GM21825 (cell line): ENCODE data around the gene BMPR1B.

Experiments used
- ATAC-seq: cut with Tn5 transposase; IDR thresholded peaks from one replicate; pipeline ENCODE4 v1.9.1; 2021; ENCODE audit warnings: mild to moderate bottlenecking, moderate library complexity; ENCODE audit not compliant: unreplicated experiment

Gene BMPR1B

DNA sequence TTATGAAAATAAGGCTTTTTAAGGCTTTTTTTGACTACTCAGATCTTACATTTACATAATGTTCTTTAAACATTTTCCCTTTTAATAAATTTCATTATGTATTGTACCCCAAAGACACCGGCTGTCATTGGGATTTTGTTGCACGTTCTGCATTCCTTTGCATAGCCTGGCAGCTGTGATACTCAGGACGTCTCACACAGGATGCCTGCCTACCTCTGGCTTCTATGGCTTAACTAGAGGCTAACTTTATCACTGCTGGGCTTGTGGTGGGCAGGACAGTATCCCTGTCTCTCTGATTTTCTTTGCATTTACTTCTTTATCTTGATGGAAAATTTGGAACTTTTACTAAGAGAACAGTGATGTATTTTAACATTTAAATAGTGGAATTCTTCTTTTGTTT is 147.8 kb downstream of the BMPR1B start:
- no peak for ATAC-seq

DNA sequence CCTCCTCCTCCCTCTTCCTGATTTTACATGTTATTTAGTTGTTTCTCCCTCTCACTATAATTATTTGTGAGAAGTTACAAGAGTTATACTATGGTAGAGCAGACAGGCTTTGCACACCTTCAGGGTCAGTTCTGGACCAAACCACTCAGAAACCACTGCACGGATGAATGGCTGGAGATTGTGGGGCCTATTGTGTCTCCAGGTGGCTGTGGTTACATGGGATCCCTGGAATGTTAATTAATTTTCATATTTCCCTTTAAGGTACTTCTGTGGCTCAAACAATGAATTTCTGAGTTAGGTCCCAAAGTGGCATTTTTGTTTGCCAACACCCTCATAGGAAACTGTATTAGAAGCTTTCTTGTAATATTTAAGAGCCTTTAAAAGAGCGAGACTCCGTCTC is 151.9 kb downstream of the BMPR1B start:
- no peak for ATAC-seq

DNA sequence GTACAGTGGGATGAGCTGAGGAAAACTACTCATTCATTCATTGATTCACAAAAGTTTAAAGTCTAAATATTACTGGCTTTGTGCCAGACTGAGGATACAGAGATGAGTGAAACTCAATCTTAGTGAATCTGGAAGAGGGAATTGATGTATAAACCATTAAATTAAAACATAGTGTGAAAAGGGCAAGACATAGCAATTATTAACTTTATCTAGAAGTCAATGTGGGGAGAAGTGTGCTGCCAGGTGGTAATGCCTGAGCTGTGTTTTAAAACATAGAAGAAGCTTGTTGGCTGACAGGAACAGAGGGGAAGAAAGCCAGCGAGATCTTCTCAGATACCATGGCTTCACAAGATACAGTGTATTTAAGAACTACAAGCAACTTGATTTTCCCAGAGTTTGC is 153.4 kb downstream of the BMPR1B start:
- no peak for ATAC-seq

DNA sequence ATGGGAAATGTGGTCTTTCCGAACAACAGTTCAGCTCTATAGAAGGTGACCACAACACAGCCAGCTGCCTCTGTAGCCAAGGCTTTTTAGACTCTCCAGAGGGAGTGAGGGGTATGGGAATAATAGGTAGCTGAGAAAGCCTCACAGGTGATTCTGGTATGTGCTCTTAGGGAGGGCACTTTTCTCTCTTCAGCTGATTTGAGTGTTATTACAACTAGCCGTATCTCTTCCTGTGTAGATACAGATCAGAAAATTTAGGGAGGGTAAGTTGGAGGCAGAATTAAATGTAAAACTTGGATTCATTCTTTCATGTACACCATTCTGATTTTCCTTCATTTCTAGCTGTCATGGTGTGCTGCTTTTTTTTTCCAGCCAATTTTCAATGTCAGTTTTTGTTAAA is 154.9 kb downstream of the BMPR1B start:
- no peak for ATAC-seq

DNA sequence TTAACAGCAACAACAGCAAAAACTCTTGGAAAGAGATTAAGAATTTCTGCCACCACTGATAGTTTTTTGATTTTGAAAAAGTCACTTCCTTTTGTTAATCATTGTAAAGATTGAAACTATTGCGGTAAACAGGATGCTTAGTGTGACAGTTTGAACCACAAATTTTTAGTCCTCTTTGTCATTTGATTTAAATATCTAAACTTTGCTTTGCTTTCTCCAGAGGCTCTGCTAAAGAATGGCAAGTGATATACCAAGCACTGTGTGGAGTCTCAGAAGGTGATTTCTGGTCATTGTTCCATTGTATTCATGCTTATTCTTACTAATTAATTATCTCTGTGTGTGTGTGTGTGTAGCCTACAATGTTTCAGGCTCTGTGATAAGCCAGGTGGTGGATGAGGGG is 155.6 kb downstream of the BMPR1B start:
- ATAC-seq: peak; percentile 87

DNA sequence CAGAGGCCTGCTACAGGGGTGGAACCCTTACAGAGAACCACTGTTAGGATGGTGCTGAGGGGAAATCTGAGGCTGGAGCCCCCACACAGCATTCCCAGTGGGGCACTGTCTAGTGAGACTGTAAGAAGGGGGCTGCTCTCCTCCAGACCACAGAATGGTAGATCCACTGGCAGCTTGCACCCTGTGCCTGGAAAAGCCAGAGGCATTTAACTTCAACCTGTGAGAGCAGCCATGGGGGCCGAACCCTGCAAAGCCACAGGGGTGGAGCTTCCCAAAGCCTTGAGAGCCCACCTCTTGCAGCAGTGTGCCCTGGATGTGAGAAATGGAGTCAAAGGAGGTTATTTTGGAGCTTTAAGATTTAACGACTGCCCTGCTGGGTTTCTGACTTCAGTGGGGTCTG is 159.4 kb downstream of the BMPR1B start:
- ATAC-seq: no peak

DNA sequence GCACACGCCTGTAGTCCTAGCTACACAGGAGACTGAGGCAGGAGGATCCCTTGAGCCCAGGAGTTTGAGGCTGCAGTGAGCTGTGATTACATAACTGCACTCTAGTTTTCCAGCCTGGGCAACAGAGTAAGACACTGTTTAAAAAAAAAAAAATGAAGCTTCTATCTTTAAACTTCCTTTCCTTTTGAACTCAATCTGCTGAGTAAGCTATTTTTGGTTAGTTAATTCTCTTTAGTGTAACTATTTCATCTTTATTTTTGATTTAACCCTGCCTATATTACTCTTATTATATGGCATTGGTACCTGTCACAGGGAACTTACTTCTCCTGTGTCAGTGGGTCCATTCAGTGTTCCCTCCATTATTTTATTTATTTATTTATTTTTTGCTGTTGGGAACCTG is 160.8 kb downstream of the BMPR1B start:
- ATAC-seq: no peak

DNA sequence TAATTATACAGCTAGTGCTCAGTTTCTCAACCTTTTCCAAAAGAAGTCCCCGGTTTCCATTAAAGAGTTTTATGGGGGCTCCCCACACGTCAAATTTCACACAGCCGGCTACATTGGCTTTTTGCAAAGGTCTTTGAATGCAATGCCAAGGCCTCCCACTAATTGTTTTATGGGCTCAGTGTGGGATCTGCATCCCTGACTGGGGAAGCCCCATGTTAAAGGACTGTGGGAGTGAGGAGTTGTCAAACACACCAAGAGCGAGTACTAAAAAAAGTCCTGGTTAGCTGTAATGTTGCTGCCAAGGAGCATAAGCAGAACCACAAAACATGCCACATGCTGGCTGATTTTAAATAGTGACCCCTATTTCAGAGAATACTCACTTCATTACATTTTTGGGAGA is 162.6 kb downstream of the BMPR1B start:
- ATAC-seq: no peak

DNA sequence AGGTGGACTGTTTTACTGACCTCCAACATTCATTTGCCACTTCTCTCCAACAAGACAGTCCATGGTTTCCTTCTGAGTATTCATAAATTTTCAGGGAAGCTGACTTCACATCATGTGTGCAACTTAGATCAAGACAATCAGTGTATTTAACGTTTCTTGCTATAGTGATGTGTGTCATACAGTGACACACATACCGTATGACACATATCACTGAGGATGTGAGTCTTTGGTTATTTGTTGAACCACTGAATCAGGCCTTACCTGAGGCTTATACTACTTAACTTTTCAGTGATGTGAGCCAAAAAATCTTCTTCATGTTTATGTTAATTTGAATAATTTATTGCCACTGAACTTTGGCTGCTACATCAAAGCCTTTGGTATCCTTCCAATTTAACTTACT is 166.8 kb downstream of the BMPR1B start:
- ATAC-seq: no peak

DNA sequence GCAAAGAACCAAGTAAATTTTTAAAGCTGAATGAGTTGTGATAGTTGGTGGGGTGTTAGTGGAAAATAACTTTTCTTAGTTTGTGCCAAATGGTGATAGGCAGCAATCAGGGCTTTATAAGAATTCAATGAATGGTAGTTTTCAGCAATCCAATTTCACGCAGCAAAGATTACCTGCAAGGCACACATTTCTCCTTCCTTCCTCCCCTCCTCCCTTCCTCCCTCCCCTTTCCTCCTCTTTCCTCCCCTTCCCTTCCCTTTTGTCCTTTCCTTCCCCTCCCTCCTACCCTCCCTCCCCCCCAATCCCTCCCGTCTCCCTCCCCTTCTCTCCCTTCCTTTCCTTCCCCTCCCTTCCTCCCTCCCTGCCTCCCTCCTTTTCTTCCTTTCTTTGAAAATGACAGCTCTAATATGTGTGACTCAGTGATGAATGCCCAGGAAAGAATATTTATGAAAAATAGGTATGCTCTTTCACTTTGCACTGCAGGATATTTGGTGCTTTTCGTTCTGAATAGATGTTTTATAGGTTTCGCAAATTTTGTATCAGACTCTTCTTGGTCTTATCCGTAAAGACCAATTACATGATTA is 168.1 kb downstream of the BMPR1B start:
- ATAC-seq: no peak

DNA sequence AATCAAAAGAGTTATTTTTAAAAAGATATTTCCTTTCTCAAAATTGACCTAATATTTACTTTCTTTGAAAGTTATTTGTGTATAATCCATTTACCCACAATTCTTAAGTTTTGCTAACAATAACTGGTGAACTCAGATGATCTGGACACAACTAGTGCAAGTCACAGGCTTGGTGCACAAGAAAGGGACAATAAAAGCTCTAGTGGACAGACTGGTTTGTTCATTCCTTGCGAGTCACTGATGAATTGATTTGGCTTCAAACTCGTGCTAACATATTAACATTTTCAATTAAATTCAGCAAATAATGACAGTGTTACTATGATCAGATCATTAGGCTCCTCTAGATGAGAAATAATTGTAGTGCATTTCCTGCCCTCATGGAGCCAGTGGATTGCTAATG is 169.2 kb downstream of the BMPR1B start:
- ATAC-seq: no peak

DNA sequence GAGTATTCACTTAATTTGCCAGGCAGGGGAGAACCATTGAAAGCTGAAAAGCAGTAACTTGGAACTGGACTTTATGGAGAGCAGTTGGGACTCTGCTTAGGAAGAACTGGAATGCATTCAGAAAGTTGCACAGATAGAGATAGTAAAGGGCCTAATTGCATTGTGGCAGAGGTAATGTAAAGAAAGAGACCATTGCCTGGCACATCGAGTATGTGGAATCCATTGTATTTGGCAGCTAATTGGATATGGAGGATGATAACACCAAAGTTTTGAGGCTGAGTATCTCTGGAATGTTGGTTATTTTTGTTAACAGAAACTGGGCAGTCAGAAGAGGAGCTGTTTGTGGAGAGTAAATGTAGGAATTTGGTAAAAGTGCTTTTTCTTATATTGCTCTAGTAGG is 169.9 kb downstream of the BMPR1B start:
- no peak for ATAC-seq

DNA sequence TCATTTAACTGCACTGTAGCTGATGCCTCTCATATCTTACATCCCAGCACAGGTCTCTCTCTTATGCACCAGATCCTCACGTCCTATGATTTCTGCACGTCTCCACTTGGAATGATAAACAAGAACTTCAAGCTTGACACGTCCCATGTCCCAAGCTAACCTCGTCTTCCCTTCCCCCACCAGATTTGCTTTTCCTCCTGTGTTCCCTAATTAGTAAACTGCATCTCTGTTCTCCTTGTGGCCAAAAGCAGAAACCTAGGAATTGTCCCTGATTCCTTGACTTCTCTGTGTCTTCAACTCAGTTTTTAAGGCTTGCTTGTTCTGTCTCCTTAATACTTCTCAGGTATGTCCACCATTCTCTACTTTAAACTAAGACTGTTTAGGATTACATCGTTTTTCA is 171.9 kb downstream of the BMPR1B start:
- no peak for ATAC-seq

DNA sequence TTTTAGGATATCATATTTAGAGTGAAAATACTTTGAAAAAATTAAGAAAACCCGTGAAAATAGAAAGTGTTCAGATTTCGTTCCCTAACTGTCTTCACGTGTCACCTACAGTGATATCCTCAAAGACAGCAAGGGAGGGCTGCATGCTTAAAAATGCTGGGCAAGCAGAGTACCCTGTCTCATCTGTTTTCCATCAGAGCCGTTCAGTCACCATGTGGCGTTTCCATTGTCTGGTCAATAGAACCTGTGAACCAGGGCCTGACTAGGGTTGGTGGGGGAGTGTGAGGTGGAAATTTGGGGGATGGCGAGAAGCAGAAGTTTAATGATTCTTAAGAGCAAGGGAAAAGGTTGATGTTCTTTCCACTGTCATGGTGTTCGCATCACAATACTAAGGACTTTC is 173.9 kb downstream of the BMPR1B start:
- no peak for ATAC-seq

DNA sequence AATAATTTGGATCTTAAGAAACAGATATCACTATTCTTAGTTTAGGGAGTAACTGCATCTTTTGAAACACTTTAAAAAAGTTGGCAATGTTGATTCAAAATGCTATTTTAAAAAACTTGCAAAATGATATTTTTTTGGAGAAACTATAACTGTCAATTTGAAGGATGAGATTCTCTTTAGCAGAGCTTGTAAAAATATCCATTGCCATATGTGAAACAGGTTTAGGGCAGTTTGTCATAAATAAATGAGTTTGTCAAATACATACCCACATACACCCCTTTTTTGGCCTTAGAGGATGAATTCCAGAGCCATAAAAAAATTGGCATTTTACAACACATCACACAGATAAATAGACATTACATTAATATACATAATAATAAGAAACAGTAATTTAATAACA is 174.6 kb downstream of the BMPR1B start:
- no peak for ATAC-seq

DNA sequence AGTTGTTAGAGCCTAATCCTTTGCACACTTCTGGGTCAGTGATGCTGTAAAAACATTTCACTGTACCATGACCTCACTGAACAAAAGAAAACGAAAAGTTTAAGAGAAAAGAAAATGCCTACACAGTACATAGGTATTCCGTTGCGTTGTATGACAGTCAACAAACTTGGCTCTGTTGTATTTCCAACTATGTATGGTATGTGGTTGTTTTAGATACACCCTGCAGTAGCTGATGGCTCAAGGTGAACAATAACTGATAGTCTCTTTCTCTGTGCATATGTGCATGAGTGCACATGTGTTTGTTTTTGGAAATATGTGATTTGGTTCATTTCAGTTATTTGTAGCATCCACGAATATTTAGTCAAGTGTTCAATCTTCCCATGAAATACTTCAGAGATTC is 176.0 kb downstream of the BMPR1B start:
- no peak for ATAC-seq

DNA sequence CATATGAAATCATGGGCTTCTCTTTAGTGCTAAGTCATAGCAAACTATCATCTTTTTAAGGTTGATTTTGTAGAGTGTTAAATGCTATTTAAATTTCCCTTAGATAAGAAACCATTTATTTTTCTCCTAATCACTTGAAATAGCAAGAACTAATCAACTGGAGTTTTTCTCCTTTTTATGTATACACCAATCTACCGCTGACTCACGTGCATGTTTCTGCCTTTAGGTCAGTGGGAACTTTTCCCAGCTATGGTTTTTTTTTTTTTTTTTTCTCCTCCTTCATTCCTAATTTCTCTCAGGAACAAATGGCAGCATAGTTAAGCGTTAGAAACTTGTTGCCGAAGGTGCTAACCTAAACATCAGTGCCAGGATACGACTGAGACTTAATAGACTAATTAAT is 176.4 kb downstream of the BMPR1B start:
- no peak for ATAC-seq

DNA sequence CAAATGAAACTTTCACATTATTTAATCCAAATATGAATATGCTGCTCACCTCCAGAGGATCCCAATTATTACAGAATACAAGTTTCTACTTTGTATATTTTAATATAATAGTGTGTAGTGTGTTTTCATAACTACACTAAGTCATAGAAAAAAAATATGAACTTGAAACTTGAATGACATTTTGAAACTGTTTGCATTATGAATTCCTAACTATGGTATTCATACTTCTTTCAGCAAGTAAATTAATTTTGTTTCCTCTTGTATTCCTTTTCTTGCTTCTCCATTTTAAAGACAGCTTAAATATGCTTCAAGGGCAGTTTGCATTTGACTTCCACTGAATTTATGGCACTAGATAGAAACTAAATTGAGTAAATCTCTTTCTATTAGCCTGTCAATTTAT is 177.1 kb downstream of the BMPR1B start:
- ATAC-seq: no peak

DNA sequence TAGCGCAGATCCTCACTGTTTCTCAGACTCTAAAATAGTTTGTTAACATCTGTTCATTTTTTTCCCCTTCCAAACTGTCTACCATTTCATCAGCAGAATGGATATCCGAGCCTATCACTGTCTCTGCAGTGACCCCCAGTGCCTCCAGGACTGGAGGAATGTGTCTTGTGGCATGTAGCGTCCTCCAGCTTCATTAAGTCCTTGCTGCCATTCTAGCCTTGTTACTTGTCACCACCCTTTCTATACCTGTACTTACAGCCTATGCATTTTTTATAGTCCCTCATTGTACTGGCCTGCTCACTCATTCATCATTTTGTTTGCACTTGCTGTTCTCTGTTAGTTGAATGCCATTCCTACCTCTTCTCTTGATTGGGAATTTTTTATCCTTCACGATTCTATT is 179.1 kb downstream of the BMPR1B start:
- no peak for ATAC-seq

DNA sequence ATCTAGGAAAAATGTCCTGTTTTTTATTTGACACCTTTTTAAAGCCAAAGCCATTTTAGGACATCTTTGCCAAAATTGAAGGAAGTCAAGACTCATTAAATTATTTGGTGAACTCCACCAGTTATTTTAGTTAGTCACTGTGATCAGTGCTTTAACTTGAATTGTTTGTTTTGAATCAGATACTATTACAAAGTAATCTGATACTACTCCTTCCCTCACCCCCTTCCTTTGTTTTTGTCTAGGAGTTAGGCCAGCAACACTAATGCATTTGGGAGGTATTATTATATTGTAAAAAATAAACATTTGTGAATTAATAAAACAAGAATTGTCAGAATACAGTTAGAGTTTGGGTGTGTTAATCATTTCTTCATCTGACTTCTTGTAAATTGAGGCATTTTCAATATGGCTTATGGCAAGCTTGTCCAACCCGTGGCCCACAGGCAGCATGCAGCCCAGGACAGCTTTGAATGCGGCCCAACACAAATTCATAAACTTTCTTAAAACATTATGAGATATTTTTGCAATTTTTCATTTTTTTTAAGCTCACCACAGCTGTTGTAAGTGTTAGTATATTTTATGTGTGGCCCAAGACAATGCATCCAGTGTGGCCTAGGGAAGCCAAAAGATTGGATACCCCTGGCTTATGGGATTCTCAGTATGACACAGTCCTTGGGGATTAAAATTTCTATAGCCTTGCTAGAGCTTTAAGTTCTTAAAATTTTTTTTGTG is 182.2 kb downstream of the BMPR1B start:
- ATAC-seq: no peak

DNA sequence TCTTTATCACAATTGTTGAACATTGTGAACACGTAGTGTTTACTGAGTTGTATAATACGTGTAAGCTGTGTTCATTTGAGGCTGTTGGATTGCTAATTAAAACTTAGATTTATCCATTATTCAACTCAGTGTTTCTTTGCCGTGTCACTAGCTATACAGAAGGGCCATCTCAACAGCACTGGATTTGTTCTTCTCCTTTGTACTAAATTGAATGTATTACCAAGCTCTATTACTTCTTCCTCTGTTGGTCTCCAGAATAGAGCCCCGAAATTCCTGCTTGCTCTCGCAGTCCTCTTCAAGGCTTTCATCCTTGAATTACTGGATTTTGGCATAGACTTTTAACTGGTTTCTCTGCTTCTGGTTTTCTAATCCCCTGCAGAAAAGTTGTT is 182.8 kb downstream of the BMPR1B start:
- no peak for ATAC-seq

DNA sequence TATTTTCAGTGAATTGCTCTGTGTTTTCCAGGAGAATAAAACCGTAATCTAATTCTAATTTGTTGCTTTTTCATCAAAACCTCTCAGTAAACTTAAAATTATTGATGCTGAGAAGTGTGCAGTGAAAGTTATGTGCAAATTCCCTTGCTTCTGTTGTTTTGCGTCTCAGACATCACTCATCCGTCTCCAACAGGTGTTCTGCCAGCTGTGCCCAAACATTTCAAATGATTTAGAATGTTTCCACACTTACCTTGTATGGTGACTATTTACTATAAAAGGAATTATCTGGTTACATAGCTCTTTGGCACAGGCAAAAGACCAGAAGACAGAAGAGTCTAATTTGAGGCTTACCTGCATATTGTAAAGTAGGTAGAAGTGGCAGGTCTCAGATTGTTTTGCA is 184.0 kb downstream of the BMPR1B start:
- no peak for ATAC-seq

DNA sequence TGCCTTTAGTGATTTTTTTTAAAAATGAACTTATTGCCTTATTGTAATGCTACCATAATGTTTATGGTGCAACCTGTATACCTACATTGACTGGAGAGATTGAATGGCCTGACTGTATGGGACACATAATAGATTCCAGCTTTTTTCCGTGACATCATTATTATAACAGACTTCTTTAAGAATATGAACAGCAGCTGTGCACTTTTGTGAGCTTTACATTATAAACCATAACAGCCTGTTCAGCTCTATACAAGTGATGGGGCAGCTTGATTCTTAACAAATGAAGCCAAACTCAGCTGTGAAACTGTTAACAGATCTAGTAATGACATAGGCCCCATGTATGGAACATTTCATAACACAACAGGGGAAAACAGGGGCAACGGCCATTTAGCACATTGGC is 187.0 kb downstream of the BMPR1B start:
- ATAC-seq: no peak
